K562 (cell line): ENCODE measurements around the gene MARCHF5. TPM values are rescaled to one million over a fixed set of nuclear protein-coding genes. Genes with fewer than 3 reads are reported as not detected.

Source experiments
- FOXJ3 ChIP-seq: sonication (generic); formaldehyde crosslinking; IDR thresholded peaks from 2 replicates; pipeline ENCODE4 v1.4.0; 2020; ENCODE audit warnings: mild to moderate bottlenecking, missing genetic modification reagents
- LCOR ChIP-seq: sonication (generic); formaldehyde crosslinking; IDR thresholded peaks from 2 replicates; pipeline ENCODE4 v1.8.0; 2022; ENCODE audit warnings: mild to moderate bottlenecking, missing genetic modification reagents
- STAT6 ChIP-seq: sonication (generic); formaldehyde crosslinking; IDR thresholded peaks from 2 replicates; pipeline ENCODE4 v1.8.1; 2023; ENCODE audit warnings: mild to moderate bottlenecking, missing genetic modification reagents
- VEZF1 ChIP-seq: fragments of 200-800 bp; sonication (Bioruptor generic); IDR thresholded peaks from 2 replicates; pipeline ENCODE4 v1.6.1; 2017; ENCODE audit warnings: missing genetic modification characterization, missing compliant biosample characterization
- ZBTB17 ChIP-seq: fragments of 450-650 bp; formaldehyde crosslinking; IDR thresholded peaks from 2 replicates; pipeline ENCODE4 v1.4.0; 2020; ENCODE audit warnings: mild to moderate bottlenecking
- ZNF143 ChIP-seq: sonication (generic); formaldehyde crosslinking; IDR thresholded peaks from 2 replicates; pipeline ENCODE4 v1.9.0; 2022; ENCODE audit warnings: mild to moderate bottlenecking, missing genetic modification reagents
- polyA plus RNA-seq, 8 experiments: library from polyadenylated mRNA; depleted of rRNA in 4 of 8; stranded (reverse) in 5 of 8; unstranded in 3 of 8; fragments of >200 nt; fragmentation: Nextera tagmentation in 2 of 8; fragmentation: Illumina TruSeq in 1 of 8; extraction: Ambion mirVana in 2 of 8; extraction: Trizol in 1 of 8; gene quantifications; 2 replicates each; pipeline versions ENCODE4 v1.2.1 to v1.2.3, GENCODE V29; 2011 to 2014; ENCODE audit warnings: inconsistent platforms in 1 of 8, missing spikeins in 1 of 8
- total RNA-seq, 7 experiments: library from RNA; depleted of rRNA in 6 of 7; stranded (reverse); fragments of >200 nt in 6 of 7; fragmentation: Illumina TruSeq in 2 of 7; extraction: Trizol in 2 of 7; gene quantifications; 2 replicates each; pipeline versions ENCODE4 v1.2.1 to v1.2.3, GENCODE V29; 2011 to 2021; ENCODE audit warnings: low replicate concordance in 1 of 7

MARCHF5 gene
- total and polyA plus RNA-seq, 9 of the 15 experiments (the other 6 are each of a cell fraction or from before 2014, with no cell fraction given), result 3.4 to 27.2 (median 11.5) TPM

- no peak for TF ChIP-seq STAT6
- peak; percentile 11; the same call in 1 of the 2 replicates for TF ChIP-seq VEZF1 (CRISPR knock-in tag)
- TF ChIP-seq LCOR, result no peak
- TF ChIP-seq FOXJ3 (CRISPR knock-in tag), result no peak
- no peak for TF ChIP-seq ZBTB17
- peak; percentile 56; the same call in 1 of the 2 replicates for TF ChIP-seq ZNF143 (CRISPR knock-in tag)
Observed at GRCh38 chr10:92242910-92243671, 47.9 kb upstream of the MARCHF5 start (continued).
